Activated CD4-positive, alpha-beta memory T cell treated with anti-CD3 and anti-CD28 coated beads for 36 hours (primary cell): ENCODE measurements around the gene PCDH9. TPM values are rescaled to one million over a fixed set of nuclear protein-coding genes. Genes with fewer than 3 reads are reported as not detected.

Experiments used
- CTCF ChIA-PET: fragments of 350-600 bp; sonication (Branson Sonifier 250); formaldehyde crosslinking; loops from one replicate; lab custom pipeline; 2021; ENCODE audit warnings: antibody characterized with exemption, inconsistent platforms; lab: Charles Lee
- POLR2A ChIA-PET: fragments of 350-600 bp; sonication (Branson Sonifier 250); formaldehyde crosslinking; loops from one replicate; lab custom pipeline; 2021; ENCODE audit warnings: antibody characterized with exemption; lab: Charles Lee
- DNase-seq: peaks from one replicate; pipeline ENCODE4 v3.0.0-alpha.2; 2020
- H3K27ac Mint-ChIP-seq: one replicate; pipeline ENCODE4 v1.8.0; 2021; ENCODE audit warnings: mixed read lengths
- H3K27me3 Mint-ChIP-seq: one replicate; pipeline ENCODE4 v1.8.0; 2021; ENCODE audit warnings: mixed read lengths
- H3K36me3 Mint-ChIP-seq: one replicate; pipeline ENCODE4 v1.8.0; 2021; ENCODE audit warnings: mixed read lengths
- H3K4me1 Mint-ChIP-seq: one replicate; pipeline ENCODE4 v1.8.0; 2021; ENCODE audit warnings: low read depth, mixed read lengths
- H3K4me3 Mint-ChIP-seq: one replicate; pipeline ENCODE4 v1.8.0; 2021; ENCODE audit warnings: mild to moderate bottlenecking, mixed read lengths
- H3K9me3 Mint-ChIP-seq: one replicate; pipeline ENCODE4 v1.8.0; 2021; ENCODE audit warnings: mixed read lengths
- intact Hi-C: fragments of 100-400 bp; cut with micrococcal nuclease; formaldehyde crosslinking; loops from one replicate; pipeline ENCODE4 v1.15.1; 2023
- total RNA-seq, 2 experiments: library from RNA; stranded (reverse); gene quantifications; one replicate each; pipeline ENCODE4 v1.2.3, GENCODE V29; 2021

PCDH9 gene
- total RNA-seq, 2 experiments from 2014 or later = under 0.01 to 0.02 TPM

- no peaks in the 10 kb centered on the region for H3K9me3 Mint-ChIP-seq
- no peaks in the 10 kb centered on the region for H3K36me3 Mint-ChIP-seq
- H3K27ac Mint-ChIP-seq = no peak overlapping the region
- H3K27me3 Mint-ChIP-seq = no peaks in the 10 kb centered on the region
- H3K4me1 Mint-ChIP-seq = no peaks in the 10 kb centered on the region
- ChIA-PET POLR2A (no interaction called here), CTCF (no interaction called here)
- no peak overlapping the region for H3K4me3 Mint-ChIP-seq
- DNase-seq = no peak
- intact Hi-C loops = no loop called here
Measured at GRCh38 chr13:66530686-66531085, 699.5 kb downstream of the PCDH9 start.

- H3K36me3 Mint-ChIP-seq = no peaks in the 10 kb centered on the region
- peaks cover 1% of the 10 kb centered on the region for H3K9me3 Mint-ChIP-seq
- no peak for DNase-seq
- no peak overlapping the region for H3K27ac Mint-ChIP-seq
- H3K4me1 Mint-ChIP-seq = no peaks in the 10 kb centered on the region
- no peaks in the 10 kb centered on the region for H3K27me3 Mint-ChIP-seq
- ChIA-PET CTCF (no interaction called here), POLR2A (no interaction called here)
- H3K4me3 Mint-ChIP-seq = no peak overlapping the region
- intact Hi-C loops = no loop called here
Measured at GRCh38 chr13:66530158-66530557, 700.0 kb downstream of the PCDH9 start.

GRCh38 chr13:66528944-66529576, 701.1 kb downstream of the PCDH9 start:
- Mint-ChIP-seq H3K4me1 (no peaks in the 10 kb centered on the region), H3K9me3 (peaks cover 3% of the 10 kb centered on the region), H3K36me3 (no peaks in the 10 kb centered on the region), H3K4me3 (no peak overlapping the region), H3K27ac (no peak overlapping the region), H3K27me3 (no peaks in the 10 kb centered on the region)
- no peak for DNase-seq
- CTCF ChIA-PET = no interaction called here
- POLR2A ChIA-PET = no interaction called here
- intact Hi-C loops = no loop called here

- CTCF ChIA-PET = no interaction called here
- Mint-ChIP-seq H3K4me1 (no peaks in the 10 kb centered on the region), H3K27ac (no peak overlapping the region), H3K9me3 (peaks cover 3% of the 10 kb centered on the region), H3K36me3 (no peaks in the 10 kb centered on the region), H3K27me3 (no peaks in the 10 kb centered on the region), H3K4me3 (no peak overlapping the region)
- POLR2A ChIA-PET = no interaction called here
- intact Hi-C loops = no loop called here
- DNase-seq = no peak
Measured at GRCh38 chr13:66528180-66528579, 702.0 kb downstream of the PCDH9 start.

GRCh38 chr13:66520511-66521355, 709.4 kb downstream of the PCDH9 start:
- H3K4me1 Mint-ChIP-seq = no peaks in the 10 kb centered on the region
- intact Hi-C loops = no loop called here
- no peak for DNase-seq
- ChIA-PET POLR2A (no interaction called here), CTCF (no interaction called here)
- no peaks in the 10 kb centered on the region for H3K27me3 Mint-ChIP-seq
- peaks cover 3% of the 10 kb centered on the region for H3K9me3 Mint-ChIP-seq
- no peak overlapping the region for H3K27ac Mint-ChIP-seq
- no peak overlapping the region for H3K4me3 Mint-ChIP-seq
- H3K36me3 Mint-ChIP-seq = no peaks in the 10 kb centered on the region

- Mint-ChIP-seq H3K9me3 (peaks cover 2% of the 10 kb centered on the region), H3K27me3 (no peaks in the 10 kb centered on the region), H3K4me3 (no peak overlapping the region), H3K27ac (no peak overlapping the region), H3K4me1 (no peaks in the 10 kb centered on the region), H3K36me3 (no peaks in the 10 kb centered on the region)
- DNase-seq = no peak
- intact Hi-C loops = no loop called here
- ChIA-PET POLR2A (no interaction called here), CTCF (no interaction called here)
Measured at GRCh38 chr13:66519259-66519658, 710.9 kb downstream of the PCDH9 start.

- Mint-ChIP-seq H3K9me3 (peaks cover 2% of the 10 kb centered on the region), H3K4me3 (no peak overlapping the region), H3K36me3 (no peaks in the 10 kb centered on the region), H3K27me3 (no peaks in the 10 kb centered on the region), H3K27ac (no peak overlapping the region), H3K4me1 (no peaks in the 10 kb centered on the region)
- ChIA-PET CTCF (no interaction called here), POLR2A (no interaction called here)
- no peak for DNase-seq
- intact Hi-C loops = no loop called here
Measured at GRCh38 chr13:66518068-66518467, 712.1 kb downstream of the PCDH9 start.

- Mint-ChIP-seq H3K9me3 (peaks cover 10% of the 10 kb centered on the region), H3K4me1 (no peaks in the 10 kb centered on the region), H3K4me3 (no peak overlapping the region), H3K36me3 (no peaks in the 10 kb centered on the region), H3K27me3 (no peaks in the 10 kb centered on the region), H3K27ac (no peak overlapping the region)
- intact Hi-C loops = no loop called here
- DNase-seq = no peak
- CTCF ChIA-PET = no interaction called here
- POLR2A ChIA-PET = no interaction called here
Measured at GRCh38 chr13:66513728-66514127, 716.4 kb downstream of the PCDH9 start.

- intact Hi-C loops = no loop called here
- no peak for DNase-seq
- no peaks in the 10 kb centered on the region for H3K4me1 Mint-ChIP-seq
- POLR2A ChIA-PET = no interaction called here
- H3K9me3 Mint-ChIP-seq = peaks cover 18% of the 10 kb centered on the region
- no peaks in the 10 kb centered on the region for H3K27me3 Mint-ChIP-seq
- no peak overlapping the region for H3K27ac Mint-ChIP-seq
- H3K4me3 Mint-ChIP-seq = no peak overlapping the region
- CTCF ChIA-PET = no interaction called here
- H3K36me3 Mint-ChIP-seq = no peaks in the 10 kb centered on the region
Measured at GRCh38 chr13:66509175-66509574, 721.0 kb downstream of the PCDH9 start.

GRCh38 chr13:66508153-66508909, 721.8 kb downstream of the PCDH9 start:
- Mint-ChIP-seq H3K4me1 (no peaks in the 10 kb centered on the region), H3K4me3 (no peak overlapping the region), H3K27ac (no peak overlapping the region), H3K36me3 (no peaks in the 10 kb centered on the region), H3K27me3 (no peaks in the 10 kb centered on the region), H3K9me3 (peaks cover 18% of the 10 kb centered on the region)
- intact Hi-C loops = no loop called here
- no peak for DNase-seq
- ChIA-PET CTCF (no interaction called here), POLR2A (no interaction called here)

GRCh38 chr13:66506979-66507378, 723.2 kb downstream of the PCDH9 start:
- no peak overlapping the region for H3K27ac Mint-ChIP-seq
- H3K36me3 Mint-ChIP-seq = no peaks in the 10 kb centered on the region
- H3K27me3 Mint-ChIP-seq = no peaks in the 10 kb centered on the region
- H3K4me1 Mint-ChIP-seq = no peaks in the 10 kb centered on the region
- ChIA-PET POLR2A (no interaction called here), CTCF (no interaction called here)
- no peak overlapping the region for H3K4me3 Mint-ChIP-seq
- peaks cover 18% of the 10 kb centered on the region for H3K9me3 Mint-ChIP-seq
- intact Hi-C loops = no loop called here
- DNase-seq = no peak

GRCh38 chr13:66506051-66506777, 723.9 kb downstream of the PCDH9 start:
- H3K36me3 Mint-ChIP-seq = no peaks in the 10 kb centered on the region
- H3K27ac Mint-ChIP-seq = no peak overlapping the region
- POLR2A ChIA-PET = no interaction called here
- no peak for DNase-seq
- no peak overlapping the region for H3K4me3 Mint-ChIP-seq
- H3K4me1 Mint-ChIP-seq = no peaks in the 10 kb centered on the region
- CTCF ChIA-PET = no interaction called here
- peaks cover 14% of the 10 kb centered on the region for H3K9me3 Mint-ChIP-seq
- no peaks in the 10 kb centered on the region for H3K27me3 Mint-ChIP-seq
- intact Hi-C loops = no loop called here
